ENCODE measurements around the gene PATJ.

GRCh38 chr1:62184336-62184735 lies 442.1 kb downstream of the PATJ start:
- TF ChIP-seq CTCF (optimal IDR thresholded peaks at IDR 0.05 in 1 of 3, IDR thresholded peaks at IDR 0.05 in 1 of 3, conservative IDR thresholded peaks at IDR 0.05 in 1 of 3; ENCODE audit: extremely low read depth in 1 of 3, insufficient read depth in 2 of 3, low read length in 3 of 3) (no peak), EZH2 (IDR thresholded peaks at IDR 0.05; ENCODE audit: low read length) (no peak)

Data from keratinocyte (primary cell).